Hematopoietic multipotent progenitor cell treated with erythropoietin and hydrocortisone succinate and interleukin-3 and kit ligand, for 8 days (in vitro differentiated cells): Measurements from ENCODE around the gene PDIA3.
A peak's percentile ranks its signal among the peaks of the same experiment; 100 is the strongest.
"Not testable (repeated sequence)": the region's sequence is repeated elsewhere in the genome, so short reads cannot be mapped to it uniquely, and the experiment has no call there.

Source experiments
- DNase-seq: peaks from one replicate; pipeline ENCODE4 v3.0.0-alpha.2; 2015

PDIA3 gene

DNA sequence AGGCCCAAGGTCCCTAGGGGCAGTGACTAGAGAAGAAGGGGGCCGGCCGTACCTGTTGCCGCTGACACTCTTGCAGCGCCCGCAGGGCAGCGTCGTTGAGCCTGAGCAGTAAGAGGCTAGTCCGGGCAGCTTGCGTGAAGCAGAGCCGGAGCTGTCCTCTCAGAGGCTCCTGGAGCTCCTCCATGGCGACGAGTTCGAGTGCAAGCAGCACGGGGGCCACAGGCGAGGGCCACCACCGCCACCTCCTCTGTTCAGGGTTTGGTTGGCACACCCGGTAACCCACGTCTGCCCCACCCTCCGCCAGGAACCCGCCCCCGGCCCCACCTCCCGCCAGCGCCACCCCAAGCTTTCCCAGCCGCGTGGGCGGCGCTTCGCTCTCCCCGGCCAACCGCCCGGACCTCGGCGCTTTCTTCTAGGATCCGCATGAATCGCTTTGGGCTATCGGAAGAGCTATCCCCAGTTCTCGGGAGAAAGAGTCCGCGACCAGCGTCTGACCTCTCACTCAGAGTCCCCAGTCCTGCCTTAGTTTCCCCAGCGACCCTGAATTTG is 30.6 kb downstream of the PDIA3 start, which contains the start of gene ELL3:
Gene ELL3 (minus strand): TSS at position 249 of the 549 bp plus-strand sequence. CDS start 65 bp downstream, at position 184.
- DNase-seq, result peak; percentile 85

DNA sequence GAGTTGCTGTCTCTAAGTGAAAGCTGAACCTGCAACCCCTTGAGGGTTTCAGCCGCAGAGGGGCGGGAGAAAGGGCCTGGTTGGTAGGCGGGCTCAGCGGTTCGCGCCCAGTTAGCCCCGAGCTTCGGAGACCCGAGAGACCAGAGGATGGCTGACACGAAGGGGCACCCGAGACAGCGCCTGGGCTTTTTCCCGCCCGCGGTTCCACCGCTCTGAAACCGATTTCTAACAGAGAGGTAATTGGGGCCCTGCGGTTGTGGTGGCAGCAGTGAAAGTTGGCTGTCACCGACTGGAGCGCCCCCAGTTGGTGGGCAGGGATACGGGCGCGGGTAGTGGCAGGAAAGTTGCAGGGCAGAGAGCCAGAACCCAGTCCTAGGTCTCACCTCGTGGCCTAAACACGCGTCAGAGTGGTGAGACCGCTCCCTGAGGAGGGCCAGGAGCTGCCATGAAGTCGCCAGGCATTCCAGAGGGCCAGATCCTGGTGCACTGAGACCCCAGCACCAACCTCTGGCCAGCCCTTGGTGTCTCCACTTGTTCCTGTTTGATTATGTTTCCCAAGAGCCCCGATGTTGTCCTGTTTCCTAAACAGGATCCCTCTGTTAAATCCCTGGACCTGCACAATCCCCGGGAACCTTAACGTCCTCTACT is 31.2 kb downstream of the PDIA3 start:
- peak; percentile 91 for DNase-seq

DNA sequence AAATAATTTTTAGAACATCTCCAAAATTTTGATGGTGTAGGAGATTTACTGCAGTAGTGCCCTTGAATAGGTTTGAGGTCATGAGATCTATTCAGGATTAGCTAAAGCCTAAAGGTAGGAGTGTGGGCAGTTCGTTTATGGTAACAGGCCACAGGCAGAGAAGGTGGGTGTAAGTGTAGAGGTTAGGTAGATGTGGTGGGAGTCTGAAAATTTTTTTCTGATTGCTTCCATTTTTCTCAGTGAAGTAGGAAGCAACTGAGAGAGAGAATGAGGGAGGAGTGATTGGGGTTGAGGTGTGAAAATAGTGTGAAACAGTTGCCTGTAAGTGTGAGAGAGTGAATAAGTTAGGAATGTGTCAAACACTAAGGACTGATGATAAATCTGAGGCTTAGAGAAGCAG is 32.8 kb downstream of the PDIA3 start:
- no peak for DNase-seq

GRCh38 chr15:43789409-43789808 is 43.2 kb downstream of the PDIA3 start:
- DNase-seq, result no peak

GRCh38 chr15:43791993-43792760 is 45.9 kb downstream of the PDIA3 start, which contains the start of gene SERF2:
Gene SERF2 (plus strand): TSS chr15:43792320. CDS start chr15:43792377, 57 bp downstream.
- DNase-seq, result peak; percentile 99

- DNase-seq, result peak; percentile 38
Observed at GRCh38 chr15:43792761-43793476, 46.7 kb downstream of the PDIA3 start.

- no peak for DNase-seq
Observed at GRCh38 chr15:43793647-43794046, 47.4 kb downstream of the PDIA3 start.

- no peak for DNase-seq
Observed at GRCh38 chr15:43794269-43795037, 48.2 kb downstream of the PDIA3 start.

DNA sequence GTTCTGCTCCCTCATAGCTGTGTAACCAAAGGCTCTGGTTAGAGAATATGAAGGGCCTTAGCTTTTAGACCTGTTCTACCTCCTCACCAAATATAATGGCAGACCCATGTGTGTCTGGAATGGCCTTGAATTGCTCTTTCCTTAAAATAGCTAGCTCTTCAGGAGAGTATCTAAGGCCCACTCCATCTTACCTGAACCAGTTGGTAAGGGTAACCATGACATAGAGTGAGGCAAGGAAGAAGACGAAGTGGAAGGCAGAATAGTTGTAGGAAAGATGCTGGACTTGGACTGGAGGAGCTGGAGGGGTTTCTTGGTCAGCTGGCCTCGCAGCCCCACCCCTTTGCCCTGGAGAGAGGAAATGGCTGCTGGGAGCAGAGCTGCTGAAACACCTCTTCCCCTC is 49.0 kb downstream of the PDIA3 start:
- DNase-seq, result no peak

DNA sequence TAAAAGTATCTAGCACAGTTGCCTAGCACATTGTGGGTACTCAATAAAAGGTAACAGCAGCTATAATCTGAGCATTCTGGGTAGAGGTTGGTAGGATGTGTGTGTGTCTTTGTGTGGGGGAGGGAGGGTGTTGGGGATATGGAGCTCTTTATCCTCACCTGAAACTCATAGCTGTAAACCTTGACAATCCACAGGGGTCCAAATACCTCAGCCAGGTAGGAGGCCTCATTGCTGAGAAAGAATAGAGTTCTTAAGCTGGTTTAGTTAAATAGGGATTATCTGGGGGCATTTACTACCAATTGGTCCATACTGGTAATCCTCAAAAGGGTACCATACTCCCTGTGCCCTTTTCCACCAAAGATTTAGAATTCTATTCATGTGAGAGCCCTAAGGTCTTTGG is 49.8 kb downstream of the PDIA3 start:
- DNase-seq, result no peak

- DNase-seq, result no peak
Observed at GRCh38 chr15:43796566-43796965, 50.3 kb downstream of the PDIA3 start.

- no peak for DNase-seq
Observed at GRCh38 chr15:43799209-43799944, 53.1 kb downstream of the PDIA3 start.

DNA sequence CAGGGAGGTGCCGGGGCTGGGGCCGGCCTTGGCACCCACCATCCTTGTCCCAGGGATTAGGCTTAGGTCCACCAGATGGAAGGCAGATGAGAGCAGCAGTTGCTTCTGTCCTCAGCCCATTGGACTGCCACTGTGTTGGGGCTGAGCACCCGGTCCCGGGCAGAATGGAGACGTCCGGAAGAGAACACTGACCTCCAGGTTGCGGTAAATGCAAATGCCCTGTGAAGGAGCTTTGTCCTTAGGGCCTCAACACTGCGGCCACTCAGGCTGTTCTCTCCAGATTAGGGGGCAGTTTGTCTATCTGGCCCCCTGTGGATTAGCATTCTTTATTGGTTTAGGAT is 53.7 kb downstream of the PDIA3 start, which contains the start of gene SERINC4:
Gene SERINC4 (minus strand): TSS at position 276 of the 341 bp plus-strand sequence. CDS start 234 bp downstream, at position 42.
- DNase-seq, result no peak

DNA sequence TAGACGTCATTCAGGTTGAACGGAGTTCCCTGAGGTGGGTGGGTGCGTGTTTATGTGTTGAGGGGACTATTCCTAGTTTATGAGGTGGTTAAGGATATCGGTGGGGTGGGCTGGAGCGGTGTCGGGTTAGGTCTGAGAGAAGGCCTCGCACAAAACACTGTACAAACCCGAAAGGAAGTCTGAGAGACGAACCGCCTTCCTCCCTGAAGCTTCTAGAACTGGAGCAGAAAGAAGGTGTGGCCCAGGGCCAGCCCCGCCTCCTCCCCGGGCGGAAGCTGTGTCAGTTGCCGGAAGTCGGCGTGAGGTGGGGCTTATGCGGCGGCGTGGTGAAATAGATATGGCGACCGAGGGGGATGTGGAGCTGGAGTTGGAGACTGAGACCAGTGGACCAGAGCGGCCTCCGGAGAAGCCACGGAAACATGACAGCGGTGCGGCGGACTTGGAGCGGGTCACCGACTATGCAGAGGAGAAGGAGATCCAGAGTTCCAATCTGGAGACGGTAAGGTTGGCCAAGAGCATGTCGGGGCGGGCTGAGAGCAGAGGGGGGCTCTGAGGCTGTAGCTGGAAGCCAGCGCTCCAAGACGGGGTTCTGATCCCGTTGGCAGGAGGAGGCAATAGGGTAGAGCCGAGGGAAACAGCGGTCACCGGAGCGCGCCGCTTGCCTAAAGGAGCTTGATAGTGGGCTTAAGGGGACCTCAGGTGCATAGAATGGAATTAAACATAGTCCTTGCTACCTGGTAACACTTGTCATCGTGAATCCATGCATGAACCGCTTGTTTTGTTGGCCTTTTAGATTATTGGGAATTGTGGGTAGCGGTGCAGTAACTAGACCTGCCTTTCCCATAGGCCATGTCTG is 54.3 kb downstream of the PDIA3 start, which contains the start of gene HYPK:
Gene HYPK (plus strand): TSS at position 314 of the 856 bp plus-strand sequence. CDS start 24 bp downstream, at position 338.
- peak; percentile 91 for DNase-seq

GRCh38 chr15:43802676-43803075 is 56.4 kb downstream of the PDIA3 start:
- DNase-seq, result not testable (repeated sequence)

GRCh38 chr15:43808435-43808950 is 62.3 kb downstream of the PDIA3 start:
- no peak for DNase-seq

DNA sequence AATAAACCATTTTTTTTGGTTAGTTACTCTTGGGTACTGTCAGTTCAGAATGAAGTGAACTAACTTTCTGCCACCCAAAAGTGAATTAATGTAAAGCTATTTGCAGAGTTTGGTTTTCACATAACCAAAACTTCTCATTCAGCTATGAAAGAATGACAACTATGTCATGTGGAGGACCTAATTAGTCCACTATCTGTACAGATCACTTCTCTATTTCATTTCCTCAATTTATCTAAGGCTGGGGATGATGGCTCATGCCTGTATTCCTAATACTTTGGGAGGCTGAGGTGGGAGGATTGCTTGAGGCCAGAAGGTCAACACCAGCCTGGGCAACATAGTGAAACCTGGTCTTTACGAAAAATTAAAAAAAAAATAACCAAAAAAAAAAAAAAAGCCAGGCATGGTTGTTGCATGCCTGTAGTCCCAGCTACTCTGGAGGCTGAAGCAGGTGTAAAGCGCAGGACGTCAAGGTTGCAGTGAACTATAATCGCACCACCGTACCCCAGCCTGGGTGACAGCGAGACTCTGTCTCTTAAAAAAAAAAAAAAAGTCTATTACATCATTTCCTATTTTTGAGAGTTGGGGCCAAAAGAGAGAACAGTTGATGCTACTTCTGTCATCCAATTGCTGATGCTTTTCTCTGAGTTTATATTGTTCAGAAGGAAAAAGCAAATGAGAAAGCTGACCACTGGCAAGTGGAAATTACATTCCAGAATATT is 62.9 kb downstream of the PDIA3 start:
- DNase-seq, result no peak

- not testable (repeated sequence) for DNase-seq
Observed at GRCh38 chr15:43815064-43815463, 68.8 kb downstream of the PDIA3 start.

- DNase-seq, result no peak
Observed at GRCh38 chr15:43821505-43821904, 75.3 kb downstream of the PDIA3 start.
